Activated CD4-positive, alpha-beta T cell treated with anti-CD3 and anti-CD28 coated beads, Interleukin-2, Interleukin-4, amounts not matched to agents 100 ng/mL and 50 ng/mL, durations not matched to agents 16 hours and 8 hours (primary cell): ENCODE results near the gene FGF22.
A peak's percentile ranks its signal among the peaks of the same experiment; 100 is the strongest.

ENCODE experiments used
- DNase-seq: peaks from one replicate; pipeline ENCODE4 v3.0.0-alpha.2; 2020; ENCODE audit warnings: low spot score

FGF22 gene

GRCh38 chr19:680287-681028 lies 40.8 kb downstream of the FGF22 start:
- DNase-seq, result peak; percentile 100

GRCh38 chr19:681029-682019 lies 41.6 kb downstream of the FGF22 start:
- DNase-seq, result peak; percentile 97

GRCh38 chr19:682678-683320 lies 43.1 kb downstream of the FGF22 start:
- DNase-seq, result no peak

- no peak for DNase-seq
These were observed 45.8 kb downstream of the FGF22 start for GRCh38 chr19:685454-685931.

GRCh38 chr19:686589-687297 lies 47.1 kb downstream of the FGF22 start:
- no peak for DNase-seq

- no peak for DNase-seq
These were observed 48.0 kb downstream of the FGF22 start for GRCh38 chr19:687569-688166.

- no peak for DNase-seq
These were observed 48.5 kb downstream of the FGF22 start for GRCh38 chr19:688214-688613.

- no peak for DNase-seq
These were observed 49.3 kb downstream of the FGF22 start for GRCh38 chr19:688992-689391.

- DNase-seq, result no peak
These were observed 50.5 kb downstream of the FGF22 start for GRCh38 chr19:690203-690602.
